ENCODE data around the gene PTGER2.
A peak's percentile ranks its signal among the peaks of the same experiment; 100 is the strongest.

The PTGER2 gene

DNA sequence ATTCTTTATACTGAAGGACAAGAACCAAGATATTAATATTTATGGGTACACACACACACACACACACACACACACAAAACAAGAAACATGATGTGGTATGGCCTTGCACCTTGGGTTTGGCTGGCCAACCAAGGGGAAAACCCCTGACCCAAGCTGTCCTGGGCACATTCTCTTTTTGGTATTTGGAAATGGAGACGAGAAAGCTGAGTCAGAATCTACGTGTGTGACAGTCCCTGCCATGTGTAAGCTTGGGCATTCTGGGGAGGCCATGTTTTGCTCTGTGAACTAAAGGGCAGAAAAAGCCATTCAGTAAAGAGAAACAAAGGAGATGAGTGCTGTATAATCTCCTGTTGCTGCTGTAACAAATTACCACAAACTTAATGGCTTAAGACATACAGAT is 35.6 kb downstream of the PTGER2 start:
- H3K36me3 ChIP-seq (ENCODE audit: control insufficient read depth, insufficient read depth, low read length) = no peaks in the 10 kb centered on the region
- H3K4me3 ChIP-seq (ENCODE audit: low read length) = no peak overlapping the region
- H3K9ac ChIP-seq (ENCODE audit: low read length) = no peak overlapping the region
- peaks cover 14% of the 10 kb centered on the region for H3K4me1 ChIP-seq (ENCODE audit: control insufficient read depth, insufficient read depth, low read length)
- no peaks in the 10 kb centered on the region for H3K9me3 ChIP-seq (ENCODE audit: control insufficient read depth, low read length)
- H3K27me3 ChIP-seq (ENCODE audit: control insufficient read depth, insufficient read depth, low read length) = no peaks in the 10 kb centered on the region

DNA sequence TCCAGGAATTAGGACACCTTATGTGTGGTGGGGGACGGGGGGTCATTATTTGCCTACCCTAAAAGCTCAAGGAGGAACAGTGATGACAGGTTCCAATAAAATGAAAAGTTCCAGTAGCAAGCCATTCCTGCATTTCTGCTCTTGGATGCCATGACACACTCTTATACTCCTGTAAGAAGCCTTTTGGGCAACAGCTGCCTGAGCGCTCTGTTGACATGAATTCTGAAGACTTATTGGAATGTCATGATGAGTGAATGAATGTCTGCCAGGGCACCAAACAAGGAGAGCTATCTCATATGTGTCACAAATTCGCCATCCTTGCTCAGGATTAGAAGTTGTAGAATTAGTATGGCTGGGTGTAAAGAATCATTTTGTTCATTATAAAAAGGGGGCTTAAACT is 36.3 kb downstream of the PTGER2 start:
- Histone ChIP-seq H3K4me3 (ENCODE audit: low read length) (no peak overlapping the region), H3K27me3 (ENCODE audit: control insufficient read depth, insufficient read depth, low read length) (no peaks in the 10 kb centered on the region), H3K4me1 (ENCODE audit: control insufficient read depth, insufficient read depth, low read length) (peaks cover 20% of the 10 kb centered on the region), H3K36me3 (ENCODE audit: control insufficient read depth, insufficient read depth, low read length) (no peaks in the 10 kb centered on the region), H3K9me3 (ENCODE audit: control insufficient read depth, low read length) (no peaks in the 10 kb centered on the region), H3K9ac (ENCODE audit: low read length) (no peak overlapping the region)

DNA sequence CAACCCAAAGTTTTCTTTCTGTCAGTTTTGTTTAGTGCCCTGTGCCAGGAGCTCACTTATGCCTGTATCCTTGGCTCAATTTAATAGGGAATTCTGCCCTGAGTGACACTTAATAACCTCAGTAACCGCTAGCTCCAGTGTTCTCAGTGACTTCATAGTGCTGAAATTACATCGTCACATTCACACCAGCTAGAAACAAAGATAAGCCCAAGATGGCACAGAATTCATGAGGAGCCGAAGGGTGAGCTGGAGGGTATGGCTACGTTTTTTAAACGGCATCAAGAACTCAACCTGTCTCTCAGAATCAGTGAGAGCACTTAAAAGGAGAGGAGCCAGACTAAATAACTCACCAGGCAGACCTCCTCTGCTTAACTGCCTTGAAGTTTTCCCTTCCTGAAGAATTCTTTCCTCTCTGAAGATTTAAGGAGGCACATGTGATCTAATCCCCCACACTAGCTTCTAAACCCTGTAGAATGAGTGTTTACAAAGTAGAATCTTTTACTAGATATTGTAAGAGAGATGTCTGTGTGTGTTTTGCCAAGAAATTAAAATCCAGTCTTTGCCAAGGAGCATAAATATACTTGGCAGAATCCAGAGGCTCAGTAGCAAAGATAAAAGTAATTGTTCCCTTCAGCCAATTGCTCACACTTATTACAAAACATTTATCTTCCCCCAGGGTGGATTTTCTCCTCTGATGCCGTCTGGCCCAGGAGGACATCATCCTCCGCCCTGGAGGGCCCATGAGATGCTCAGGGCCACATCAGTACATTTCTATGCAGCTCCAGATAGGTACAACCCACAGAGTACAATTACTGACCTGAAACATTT is 37.3 kb downstream of the PTGER2 start:
- Histone ChIP-seq H3K4me3 (ENCODE audit: low read length) (no peak overlapping the region), H3K4me1 (ENCODE audit: control insufficient read depth, insufficient read depth, low read length) (peaks cover 27% of the 10 kb centered on the region), H3K36me3 (ENCODE audit: control insufficient read depth, insufficient read depth, low read length) (no peaks in the 10 kb centered on the region), H3K27me3 (ENCODE audit: control insufficient read depth, insufficient read depth, low read length) (no peaks in the 10 kb centered on the region), H3K9me3 (ENCODE audit: control insufficient read depth, low read length) (no peaks in the 10 kb centered on the region), H3K9ac (ENCODE audit: low read length) (no peak overlapping the region)

DNA sequence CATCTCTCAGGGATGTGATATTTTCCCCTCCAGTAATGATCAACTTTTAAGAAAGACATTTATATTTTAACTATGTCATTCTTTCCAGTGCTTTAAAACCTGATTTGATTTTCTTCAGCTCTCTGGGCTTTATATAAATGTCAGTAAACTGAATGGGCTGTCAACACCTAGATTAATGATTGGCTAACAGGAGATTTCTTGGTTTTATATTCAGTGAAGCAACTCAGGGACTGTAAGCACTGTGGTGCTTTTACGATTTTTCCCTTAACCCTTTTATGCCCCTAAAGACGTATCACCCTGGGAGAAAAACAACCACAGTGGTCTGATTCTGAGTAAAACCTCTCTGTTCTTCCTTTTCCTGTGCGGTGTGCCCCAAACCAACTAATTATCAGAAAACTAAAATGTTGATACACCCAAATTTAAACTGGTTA is 38.0 kb downstream of the PTGER2 start:
- Histone ChIP-seq H3K9me3 (ENCODE audit: control insufficient read depth, low read length) (no peaks in the 10 kb centered on the region), H3K4me3 (ENCODE audit: low read length) (no peak overlapping the region), H3K27me3 (ENCODE audit: control insufficient read depth, insufficient read depth, low read length) (no peaks in the 10 kb centered on the region), H3K9ac (ENCODE audit: low read length) (no peak overlapping the region), H3K4me1 (ENCODE audit: control insufficient read depth, insufficient read depth, low read length) (peaks cover 27% of the 10 kb centered on the region), H3K36me3 (ENCODE audit: control insufficient read depth, insufficient read depth, low read length) (no peaks in the 10 kb centered on the region)

DNA sequence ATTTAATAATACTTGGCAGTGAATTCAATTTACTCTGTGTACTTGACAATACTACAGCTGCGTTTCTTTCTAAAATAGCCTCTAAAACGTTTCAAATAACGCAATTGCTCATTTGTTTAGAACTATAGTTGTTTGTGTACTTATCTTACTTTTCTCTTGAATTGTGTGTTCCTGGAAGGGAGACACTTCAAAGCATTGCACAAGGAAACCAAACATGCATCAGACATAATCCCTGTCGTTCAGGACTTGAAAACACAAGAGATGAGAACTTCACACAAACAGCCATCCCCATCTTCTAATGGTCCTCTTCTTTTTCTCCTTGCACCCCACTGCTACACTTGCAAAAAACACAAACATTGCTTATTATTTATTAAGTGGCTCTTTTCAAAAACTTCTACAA is 38.5 kb downstream of the PTGER2 start:
- Histone ChIP-seq H3K27me3 (ENCODE audit: control insufficient read depth, insufficient read depth, low read length) (no peaks in the 10 kb centered on the region), H3K9ac (ENCODE audit: low read length) (no peak overlapping the region), H3K4me3 (ENCODE audit: low read length) (no peak overlapping the region), H3K36me3 (ENCODE audit: control insufficient read depth, insufficient read depth, low read length) (no peaks in the 10 kb centered on the region), H3K9me3 (ENCODE audit: control insufficient read depth, low read length) (no peaks in the 10 kb centered on the region), H3K4me1 (ENCODE audit: control insufficient read depth, insufficient read depth, low read length) (peaks cover 27% of the 10 kb centered on the region)

DNA sequence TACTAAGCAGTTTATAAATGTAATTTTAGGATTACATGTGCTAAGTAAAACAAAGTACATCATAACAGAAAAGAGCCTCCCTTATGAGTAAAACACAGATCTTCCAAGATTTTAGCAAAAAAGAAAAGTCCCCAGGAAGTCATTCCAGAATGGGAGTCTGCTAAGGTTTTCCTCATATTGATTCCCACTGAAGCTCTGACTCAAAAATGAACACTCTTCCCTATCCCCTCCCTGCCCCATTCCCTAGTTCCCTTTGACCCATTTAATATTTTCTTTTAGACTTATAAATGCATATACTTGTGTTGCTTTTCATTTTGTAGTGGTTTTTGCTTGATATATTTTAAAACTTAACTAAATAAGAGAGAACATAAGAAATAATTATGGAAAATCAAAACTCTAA is 40.1 kb downstream of the PTGER2 start:
- Histone ChIP-seq H3K27me3 (ENCODE audit: control insufficient read depth, insufficient read depth, low read length) (no peaks in the 10 kb centered on the region), H3K9ac (ENCODE audit: low read length) (no peak overlapping the region), H3K4me1 (ENCODE audit: control insufficient read depth, insufficient read depth, low read length) (peaks cover 27% of the 10 kb centered on the region), H3K36me3 (ENCODE audit: control insufficient read depth, insufficient read depth, low read length) (no peaks in the 10 kb centered on the region), H3K4me3 (ENCODE audit: low read length) (no peak overlapping the region), H3K9me3 (ENCODE audit: control insufficient read depth, low read length) (no peaks in the 10 kb centered on the region)

DNA sequence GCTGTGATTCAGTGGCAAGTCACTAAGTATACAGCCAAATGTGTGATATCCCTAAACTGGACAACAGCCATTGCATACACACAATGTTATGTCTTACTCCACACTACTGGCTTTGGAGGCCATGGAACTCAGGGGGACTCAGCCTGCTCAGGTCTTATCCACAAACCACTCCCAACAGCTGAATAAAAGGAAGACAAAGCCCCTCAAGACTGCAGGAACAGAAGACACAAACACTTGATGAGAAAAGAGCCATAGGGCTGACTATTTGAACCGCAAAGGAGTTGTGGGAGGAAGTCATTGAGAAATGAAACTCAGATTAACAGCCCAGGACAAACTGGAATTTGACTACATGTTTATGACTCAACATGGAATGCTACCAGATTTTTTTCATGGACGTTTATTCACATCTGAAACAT is 40.9 kb downstream of the PTGER2 start:
- Histone ChIP-seq H3K4me1 (ENCODE audit: control insufficient read depth, insufficient read depth, low read length) (peaks cover 27% of the 10 kb centered on the region), H3K27me3 (ENCODE audit: control insufficient read depth, insufficient read depth, low read length) (no peaks in the 10 kb centered on the region), H3K4me3 (ENCODE audit: low read length) (peak overlapping the region; percentile 6), H3K9ac (ENCODE audit: low read length) (no peak overlapping the region), H3K9me3 (ENCODE audit: control insufficient read depth, low read length) (no peaks in the 10 kb centered on the region), H3K36me3 (ENCODE audit: control insufficient read depth, insufficient read depth, low read length) (no peaks in the 10 kb centered on the region)

DNA sequence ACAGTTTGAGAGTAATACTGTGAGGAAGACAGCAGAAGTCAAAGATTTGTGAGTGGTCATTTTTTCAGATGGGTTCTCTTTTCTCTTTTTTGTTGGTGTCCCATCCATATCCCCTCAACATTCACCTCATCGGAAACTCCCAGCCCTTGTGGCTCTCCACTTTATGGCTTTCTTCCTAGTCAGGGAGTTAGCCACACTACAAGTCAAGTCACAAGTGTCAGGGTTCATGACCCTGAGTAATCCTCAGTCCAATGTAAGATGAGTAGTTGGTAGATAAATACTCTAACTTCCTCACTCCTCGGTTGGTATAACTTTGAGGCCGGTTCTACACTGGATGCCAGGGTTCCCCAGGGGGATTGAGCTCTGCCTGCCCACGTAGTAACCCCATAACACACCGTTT is 41.4 kb downstream of the PTGER2 start:
- H3K4me3 ChIP-seq (ENCODE audit: low read length) = no peak overlapping the region
- H3K36me3 ChIP-seq (ENCODE audit: control insufficient read depth, insufficient read depth, low read length) = no peaks in the 10 kb centered on the region
- no peaks in the 10 kb centered on the region for H3K9me3 ChIP-seq (ENCODE audit: control insufficient read depth, low read length)
- H3K4me1 ChIP-seq (ENCODE audit: control insufficient read depth, insufficient read depth, low read length) = peaks cover 29% of the 10 kb centered on the region
- H3K27me3 ChIP-seq (ENCODE audit: control insufficient read depth, insufficient read depth, low read length) = no peaks in the 10 kb centered on the region
- H3K9ac ChIP-seq (ENCODE audit: low read length) = no peak overlapping the region

DNA sequence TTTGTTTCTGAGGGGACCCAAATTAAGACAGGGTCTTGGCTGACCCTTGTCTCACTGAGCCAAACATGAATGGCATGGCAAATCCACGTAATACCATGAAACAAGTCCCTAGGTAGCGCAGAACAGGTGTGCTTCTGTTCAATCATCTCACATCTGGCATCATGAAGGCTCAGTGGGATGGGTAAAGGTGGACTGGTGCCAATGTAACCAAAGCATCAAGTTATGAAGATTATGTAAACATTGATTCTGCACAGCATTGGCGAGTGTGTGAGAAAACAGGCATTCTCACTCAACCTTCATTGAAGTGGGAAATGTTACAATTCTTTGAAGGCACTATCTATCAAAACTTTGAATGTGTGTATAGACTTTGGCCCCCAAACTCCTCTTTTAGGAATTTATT is 41.9 kb downstream of the PTGER2 start:
- no peak overlapping the region for H3K9ac ChIP-seq (ENCODE audit: low read length)
- no peaks in the 10 kb centered on the region for H3K9me3 ChIP-seq (ENCODE audit: control insufficient read depth, low read length)
- H3K36me3 ChIP-seq (ENCODE audit: control insufficient read depth, insufficient read depth, low read length) = no peaks in the 10 kb centered on the region
- H3K4me1 ChIP-seq (ENCODE audit: control insufficient read depth, insufficient read depth, low read length) = peaks cover 33% of the 10 kb centered on the region
- no peak overlapping the region for H3K4me3 ChIP-seq (ENCODE audit: low read length)
- H3K27me3 ChIP-seq (ENCODE audit: control insufficient read depth, insufficient read depth, low read length) = no peaks in the 10 kb centered on the region

DNA sequence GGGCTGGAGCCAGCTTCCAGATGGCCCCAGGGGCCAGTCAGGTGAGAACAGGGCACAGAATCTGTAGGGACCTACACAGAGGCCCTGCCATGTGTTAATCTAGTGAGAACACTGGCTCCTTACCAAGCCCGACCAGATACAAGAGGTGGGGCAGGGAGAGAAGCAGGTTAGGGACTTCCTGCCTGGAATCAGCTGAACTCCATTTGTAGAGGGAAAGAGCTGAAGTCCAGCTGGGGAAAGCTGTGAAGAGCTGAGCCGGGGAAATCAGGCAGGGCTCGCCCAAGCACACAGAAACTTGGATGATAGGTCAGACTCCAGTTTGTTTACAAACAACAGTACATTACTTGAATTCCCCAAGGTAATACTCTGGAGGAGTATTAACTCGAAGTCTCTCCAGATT is 46.7 kb downstream of the PTGER2 start:
- Histone ChIP-seq H3K4me3 (ENCODE audit: low read length) (no peak overlapping the region), H3K9me3 (ENCODE audit: control insufficient read depth, low read length) (no peaks in the 10 kb centered on the region), H3K27me3 (ENCODE audit: control insufficient read depth, insufficient read depth, low read length) (no peaks in the 10 kb centered on the region), H3K9ac (ENCODE audit: low read length) (peak overlapping the region; percentile 18), H3K36me3 (ENCODE audit: control insufficient read depth, insufficient read depth, low read length) (no peaks in the 10 kb centered on the region), H3K4me1 (ENCODE audit: control insufficient read depth, insufficient read depth, low read length) (peaks cover 10% of the 10 kb centered on the region)

DNA sequence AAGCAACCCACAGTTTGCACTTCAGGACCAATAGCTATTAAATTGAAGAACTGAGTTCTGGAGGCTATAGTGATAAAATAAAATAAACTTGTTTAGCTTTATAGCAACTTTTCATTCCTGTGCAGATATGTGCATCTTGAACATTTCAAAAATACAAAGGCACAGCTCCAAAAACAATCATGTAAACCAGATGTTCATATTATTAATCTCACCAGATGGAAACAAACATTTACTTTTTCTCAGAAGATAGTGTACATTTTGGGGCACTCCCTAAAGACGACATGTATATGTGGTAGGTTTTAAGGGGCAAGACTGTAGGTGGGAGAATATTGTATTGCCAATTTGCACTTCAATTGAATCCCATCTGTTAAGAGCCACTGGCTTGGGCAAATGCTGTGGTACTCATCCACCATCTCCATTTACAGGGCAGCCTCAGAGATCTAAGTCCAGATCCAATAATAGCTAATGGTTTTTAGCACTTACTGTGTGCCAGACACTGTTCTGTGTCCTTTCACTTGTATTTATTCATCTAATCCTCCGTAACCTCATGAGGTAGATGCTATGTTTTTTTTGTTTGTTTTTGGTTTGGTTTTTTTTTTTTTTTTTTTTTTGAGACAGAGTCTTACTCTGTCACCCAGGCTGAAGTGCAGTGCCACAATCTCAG is 49.1 kb downstream of the PTGER2 start:
- Histone ChIP-seq H3K27me3 (ENCODE audit: control insufficient read depth, insufficient read depth, low read length) (no peaks in the 10 kb centered on the region), H3K9ac (ENCODE audit: low read length) (no peak overlapping the region), H3K4me1 (ENCODE audit: control insufficient read depth, insufficient read depth, low read length) (peaks cover 7% of the 10 kb centered on the region), H3K36me3 (ENCODE audit: control insufficient read depth, insufficient read depth, low read length) (no peaks in the 10 kb centered on the region), H3K9me3 (ENCODE audit: control insufficient read depth, low read length) (no peaks in the 10 kb centered on the region), H3K4me3 (ENCODE audit: low read length) (no peak overlapping the region)

DNA sequence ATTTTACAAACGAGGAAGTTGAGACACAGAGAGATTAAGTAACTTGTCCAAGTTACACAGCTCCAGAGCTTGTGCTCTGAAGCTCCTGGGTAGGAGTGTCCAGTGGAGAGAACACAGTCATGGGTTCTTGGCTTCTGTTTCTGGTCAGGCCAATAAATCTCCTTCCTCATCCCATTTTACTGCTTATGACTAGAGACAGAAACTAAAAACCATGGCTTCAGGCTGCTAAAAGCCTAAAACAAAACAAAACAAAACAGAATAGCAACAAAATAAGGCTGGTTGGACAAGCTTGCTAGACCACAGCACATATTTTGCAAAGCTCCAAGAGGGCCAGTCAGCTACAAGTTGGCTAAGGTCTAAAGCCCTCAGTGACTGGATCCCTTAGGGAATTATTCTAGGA is 49.8 kb downstream of the PTGER2 start:
- Histone ChIP-seq H3K36me3 (ENCODE audit: control insufficient read depth, insufficient read depth, low read length) (no peaks in the 10 kb centered on the region), H3K27me3 (ENCODE audit: control insufficient read depth, insufficient read depth, low read length) (no peaks in the 10 kb centered on the region), H3K9me3 (ENCODE audit: control insufficient read depth, low read length) (no peaks in the 10 kb centered on the region), H3K9ac (ENCODE audit: low read length) (no peak overlapping the region), H3K4me3 (ENCODE audit: low read length) (no peak overlapping the region), H3K4me1 (ENCODE audit: control insufficient read depth, insufficient read depth, low read length) (peaks cover 7% of the 10 kb centered on the region)
